Body of pancreas (tissue), 4 donors: ENCODE measurements around the gene FOXO6.

ENCODE experiments used
- POLR2A ChIP-seq, 3 donors: fragments of 450-650 bp; IDR thresholded peaks; one replicate each; pipeline ENCODE4 v1.6.1; 2016; ENCODE audit warnings: antibody characterized with exemption in 3 of 3, mild to moderate bottlenecking in 2 of 3
- TF ChIP-seq, protein P1 (sequence below), 7 experiments: fragments of 450-650 bp in 4 of 7; fragments of 200-600 bp in 3 of 7; sonication (generic) in 3 of 7; IDR thresholded peaks; one replicate each; pipeline ENCODE4 v1.5.1; 2016 to 2019; ENCODE audit warnings: antibody characterized with exemption in 7 of 7

DNA sequence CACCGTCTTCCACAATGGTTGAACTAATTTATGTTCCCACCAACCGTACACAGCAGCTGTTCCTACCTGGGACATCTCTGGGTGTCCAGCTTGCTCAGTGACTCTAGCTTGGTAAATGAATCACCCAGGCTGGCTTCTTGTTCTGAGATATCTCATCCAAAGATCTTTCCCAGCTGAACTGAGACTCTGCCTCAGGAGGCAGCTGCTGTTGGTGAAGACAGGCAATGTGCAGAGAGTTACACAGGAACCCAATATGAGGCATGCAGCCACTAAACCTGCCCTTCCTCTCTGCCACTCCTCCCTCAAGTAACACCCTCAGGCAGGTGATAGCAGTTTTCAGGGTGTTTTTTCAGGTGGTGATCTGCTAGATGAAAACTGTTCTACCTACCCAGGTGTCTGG, 14.0 kb upstream of the FOXO6 start:
- TF ChIP-seq, protein P1, sequence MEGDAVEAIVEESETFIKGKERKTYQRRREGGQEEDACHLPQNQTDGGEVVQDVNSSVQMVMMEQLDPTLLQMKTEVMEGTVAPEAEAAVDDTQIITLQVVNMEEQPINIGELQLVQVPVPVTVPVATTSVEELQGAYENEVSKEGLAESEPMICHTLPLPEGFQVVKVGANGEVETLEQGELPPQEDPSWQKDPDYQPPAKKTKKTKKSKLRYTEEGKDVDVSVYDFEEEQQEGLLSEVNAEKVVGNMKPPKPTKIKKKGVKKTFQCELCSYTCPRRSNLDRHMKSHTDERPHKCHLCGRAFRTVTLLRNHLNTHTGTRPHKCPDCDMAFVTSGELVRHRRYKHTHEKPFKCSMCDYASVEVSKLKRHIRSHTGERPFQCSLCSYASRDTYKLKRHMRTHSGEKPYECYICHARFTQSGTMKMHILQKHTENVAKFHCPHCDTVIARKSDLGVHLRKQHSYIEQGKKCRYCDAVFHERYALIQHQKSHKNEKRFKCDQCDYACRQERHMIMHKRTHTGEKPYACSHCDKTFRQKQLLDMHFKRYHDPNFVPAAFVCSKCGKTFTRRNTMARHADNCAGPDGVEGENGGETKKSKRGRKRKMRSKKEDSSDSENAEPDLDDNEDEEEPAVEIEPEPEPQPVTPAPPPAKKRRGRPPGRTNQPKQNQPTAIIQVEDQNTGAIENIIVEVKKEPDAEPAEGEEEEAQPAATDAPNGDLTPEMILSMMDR (IDR thresholded peaks at IDR 0.05): no peak
- TF ChIP-seq POLR2A (IDR thresholded peaks at IDR 0.05): no peak
